K562 treated with DMSO at 1 percent for 48 hours (cell line): ENCODE results near the gene ORC2. TPM values are rescaled to one million over a fixed set of nuclear protein-coding genes. Genes with fewer than 3 reads are reported as not detected.

Source experiments
- total RNA-seq: library from RNA; unstranded; fragments of 300-600 nt; gene quantifications from 2 replicates; pipeline ENCODE4 v1.2.3, GENCODE V29; 2022; ENCODE audit warnings: low replicate concordance; ENCODE audit errors: extremely low read depth

ORC2 gene
- total RNA-seq: not detected in 2 replicates

DNA sequence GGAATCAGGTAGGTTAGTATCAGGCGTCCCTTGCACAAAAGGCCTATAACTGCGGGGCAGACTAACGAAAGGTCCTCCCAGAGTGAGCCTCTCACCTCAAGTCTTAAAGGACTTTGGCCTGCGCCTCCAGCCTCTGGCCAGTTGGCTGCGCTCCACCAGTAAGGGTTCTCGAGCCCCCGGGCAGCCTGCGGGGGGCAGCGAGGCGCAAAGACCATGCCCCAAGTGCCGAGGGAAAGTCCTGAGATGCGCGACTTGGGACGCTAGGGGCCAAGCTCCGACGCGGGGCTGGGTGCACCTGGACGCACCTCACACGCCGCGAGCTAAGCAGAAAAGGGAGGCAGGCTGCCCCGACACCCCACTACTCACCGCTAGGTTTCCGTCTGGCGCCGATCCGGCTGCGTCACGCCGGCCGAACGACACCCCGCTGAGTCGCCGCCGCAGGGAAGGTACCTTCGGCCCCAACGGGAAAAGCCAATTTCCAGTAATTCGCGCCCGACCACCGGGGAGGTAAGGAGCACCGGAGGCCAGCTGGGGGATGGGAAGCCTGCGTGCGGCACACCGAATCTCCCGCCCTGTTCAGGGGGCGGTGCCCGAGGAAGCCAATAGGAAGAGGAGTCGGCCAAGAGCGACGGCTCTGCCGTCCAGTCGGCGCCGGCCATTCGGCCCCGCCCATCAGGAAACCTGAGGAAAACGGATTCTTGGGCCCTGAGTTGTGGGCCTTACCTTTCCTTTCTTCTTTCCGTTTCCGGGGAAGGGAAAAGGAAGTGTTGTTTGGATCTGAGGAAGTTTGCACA, at the start of gene ORC2:
ORC2 (minus strand) TSS at position 537 of the 794 bp plus-strand sequence. CDS start 5,537 bp downstream, outside the sequence.

DNA sequence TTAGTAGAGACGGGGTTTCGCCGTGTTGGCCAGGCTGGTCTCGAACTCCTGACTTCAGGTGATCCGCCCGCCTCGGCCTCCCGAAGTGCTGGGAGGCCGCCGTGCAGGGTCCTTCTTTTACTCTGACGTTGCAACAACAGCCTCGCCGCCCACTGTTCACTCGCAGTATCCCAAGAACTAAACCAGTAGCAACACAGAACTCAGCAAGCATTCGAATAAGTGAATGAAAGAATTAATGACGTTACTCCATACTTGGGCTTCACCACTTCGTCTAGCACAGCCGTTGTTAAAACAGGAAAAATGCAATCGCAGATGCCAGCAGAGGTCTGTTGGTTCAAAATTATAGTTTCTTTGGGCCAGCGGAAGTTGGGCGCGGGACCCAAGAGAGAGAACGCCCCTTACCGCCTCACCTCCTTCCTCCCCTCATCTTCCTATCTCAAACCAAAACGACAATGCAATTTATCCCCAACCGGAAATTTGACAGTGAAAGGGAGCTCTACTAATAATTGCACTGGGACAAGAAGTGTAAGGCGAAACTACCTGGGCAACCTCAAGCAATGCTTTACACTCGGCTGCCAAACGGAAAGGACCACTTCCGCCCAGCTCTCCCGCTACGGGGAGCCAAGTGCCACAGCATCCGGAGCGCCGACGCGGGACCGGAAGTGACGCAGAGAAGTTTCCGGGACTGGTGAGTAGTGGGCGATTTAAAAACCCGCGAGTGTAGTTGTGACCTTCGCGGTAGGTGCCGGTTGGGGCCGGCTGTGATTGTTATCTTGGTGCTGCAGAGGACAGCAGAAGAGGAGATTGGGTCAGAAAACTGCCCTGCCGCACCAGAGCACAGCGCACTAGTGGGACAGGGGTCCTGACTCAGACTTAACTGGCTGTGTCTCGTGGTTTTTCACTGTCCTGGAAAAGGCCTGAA, 74.5 kb downstream of the ORC2 start, which contains the start of the genes NIF3L1 and PPIL3:
NIF3L1 (plus strand) TSS at position 668 of the 922 bp plus-strand sequence. CDS start 2,573 bp downstream, outside the sequence.
PPIL3 (minus strand) TSS at position 374 of the 922 bp plus-strand sequence. CDS start 1,462 bp downstream, outside the sequence.

GRCh38 chr2:200864176-200865034, 99.1 kb downstream of the ORC2 start, which contains the start of gene CLK1:
CLK1 (minus strand) TSS chr2:200864658; CDS start chr2:200861862, 2,796 bp downstream.

Other genes starting within 250 kb of the ORC2 start
- not detected in 2 replicates for gene BZW1, start 151.8 kb downstream of the ORC2 start, total RNA-seq
- gene CLK1, start 99.0 kb downstream of the ORC2 start, total RNA-seq: not detected in 2 replicates
- not detected in 2 replicates for gene PPIL3, start 74.6 kb downstream of the ORC2 start, total RNA-seq
- not detected in 2 replicates for gene NIF3L1, start 74.3 kb downstream of the ORC2 start, total RNA-seq
- not detected in 2 replicates for gene HYCC2, start 108.0 kb upstream of the ORC2 start, total RNA-seq
- gene NDUFB3, start 108.3 kb upstream of the ORC2 start, total RNA-seq: not detected in 2 replicates
- gene CFLAR, start 152.5 kb upstream of the ORC2 start, total RNA-seq: not detected in 2 replicates
- gene CASP10, start 219.5 kb upstream of the ORC2 start, total RNA-seq: not detected in 2 replicates